Smooth muscle cell (in vitro differentiated cells): ENCODE data around the gene RALA. TPM values are rescaled to one million over a fixed set of nuclear protein-coding genes. Genes with fewer than 3 reads are reported as not detected.
A peak's percentile ranks its signal among the peaks of the same experiment; 100 is the strongest.

Experiments
- DNase-seq: peaks from one replicate; lab custom pipeline; 2025; ENCODE audit not compliant: unreplicated experiment; lab: John Stamatoyannopoulos, UW
- H2AFZ ChIP-seq: fragments of 200-600 bp; sonication (generic); 2 replicates; pipeline ENCODE4 v1.6.0; 2016; ENCODE audit warnings: antibody characterized with exemption, low read depth, mild to moderate bottlenecking
- H3F3A ChIP-seq: fragments of 200-600 bp; sonication (generic); 2 replicates; pipeline ENCODE4 v1.6.0; 2017; ENCODE audit warnings: antibody characterized with exemption, low read depth
- H3K27ac ChIP-seq: fragments of 200-600 bp; sonication (generic); 2 replicates; pipeline ENCODE4 v1.5.1; 2016; ENCODE audit warnings: low read depth, mild to moderate bottlenecking
- H3K27me3 ChIP-seq: fragments of 200-600 bp; sonication (generic); 2 replicates; pipeline ENCODE4 v1.6.1; 2016; ENCODE audit warnings: low read depth, mild to moderate bottlenecking
- H3K36me3 ChIP-seq: fragments of 200-600 bp; sonication (generic); 2 replicates; pipeline ENCODE4 v1.5.1; 2016; ENCODE audit warnings: low read depth
- H3K4me1 ChIP-seq: fragments of 200-600 bp; sonication (generic); 2 replicates; pipeline ENCODE4 v1.5.1; 2016; ENCODE audit warnings: low read depth
- H3K4me2 ChIP-seq: fragments of 200-600 bp; sonication (generic); 2 replicates; pipeline ENCODE4 v1.6.0; 2016; ENCODE audit warnings: mild to moderate bottlenecking
- H3K4me3 ChIP-seq: fragments of 200-600 bp; sonication (generic); 2 replicates; pipeline ENCODE4 v1.5.1; 2016; ENCODE audit warnings: mild to moderate bottlenecking
- H3K79me2 ChIP-seq: fragments of 200-600 bp; sonication (generic); 2 replicates; pipeline ENCODE4 v1.6.0; 2016; ENCODE audit warnings: low read depth, mild to moderate bottlenecking
- H3K9ac ChIP-seq: fragments of 200-600 bp; sonication (generic); 2 replicates; pipeline ENCODE4 v1.6.0; 2016; ENCODE audit warnings: low read depth
- H3K9me3 ChIP-seq: fragments of 200-600 bp; sonication (generic); replicated peaks from 2 replicates; pipeline ENCODE4 v1.5.1; 2016; ENCODE audit warnings: low read depth
- H4K20me1 ChIP-seq: fragments of 200-600 bp; sonication (generic); 2 replicates; pipeline ENCODE4 v1.6.0; 2016; ENCODE audit warnings: low read depth
- CTCF ChIP-seq: fragments of 200-600 bp; sonication (generic); IDR thresholded peaks from 2 replicates; pipeline ENCODE4 v1.5.1; 2017; ENCODE audit warnings: borderline replicate concordance, mild to moderate bottlenecking, antibody characterized with exemption; ENCODE audit not compliant: insufficient read depth, poor library complexity, severe bottlenecking
- WGBS: methylation state at CpG from one replicate; pipeline ENCODE4 v1.1.7; 2016; ENCODE audit warnings: low lambda C conversion rate; 5-methylcytosine and 5-hydroxymethylcytosine counted together
- polyA plus RNA-seq: library from polyadenylated mRNA; unstranded; fragments of >200 nt; fragmentation: Nextera tagmentation; extraction: Ambion mirVana; gene quantifications from 2 replicates; pipeline ENCODE4 v1.2.1, GENCODE V29; 2016
- total RNA-seq: library from RNA; depleted of rRNA; stranded (reverse); fragments of >200 nt; gene quantifications from 2 replicates; pipeline ENCODE4 v1.2.3, GENCODE V29; 2014

RALA gene
- total and polyA plus RNA-seq, 2 experiments from 2014 or later: 19.5 to 42.8 TPM

- H3K4me3 ChIP-seq: peak overlapping the region; percentile 87
- H3K4me2 ChIP-seq: peak overlapping the region; percentile 97
- WGBS: under 1% methylated on average over 20 of the region's 68 CpGs
- peaks cover 53% of the 10 kb centered on the region for H3K79me2 ChIP-seq
- H4K20me1 ChIP-seq: peaks cover 48% of the 10 kb centered on the region
- H3K9ac ChIP-seq: peak overlapping the region; percentile 97
- no peaks in the 10 kb centered on the region for H3K36me3 ChIP-seq
- no peaks in the 10 kb centered on the region for H3K27me3 ChIP-seq
- peaks cover 7% of the 10 kb centered on the region for H3F3A ChIP-seq
- H3K4me1 ChIP-seq: peaks cover 25% of the 10 kb centered on the region
- H2AFZ ChIP-seq: peak overlapping the region; percentile 70
- TF ChIP-seq CTCF: no peak
- H3K9me3 ChIP-seq: no peaks in the 10 kb centered on the region
- peak overlapping the region; percentile 98 for H3K27ac ChIP-seq
- DNase-seq: no peak
Measured at GRCh38 chr7:39623732-39624441, 515 bp downstream of the RALA start.

- no peak for DNase-seq
- Histone ChIP-seq H3K4me2 (peak overlapping the region; percentile 97), H3K4me3 (peak overlapping the region; percentile 87), H3K27ac (peak overlapping the region; percentile 98), H3K4me1 (peaks cover 25% of the 10 kb centered on the region), H3K27me3 (no peaks in the 10 kb centered on the region), H2AFZ (peak overlapping the region; percentile 70), H4K20me1 (peaks cover 53% of the 10 kb centered on the region), H3F3A (peaks cover 7% of the 10 kb centered on the region), H3K36me3 (no peaks in the 10 kb centered on the region), H3K9me3 (no peaks in the 10 kb centered on the region), H3K9ac (peak overlapping the region; percentile 97), H3K79me2 (peaks cover 58% of the 10 kb centered on the region)
- no peak for TF ChIP-seq CTCF
- WGBS: 1% methylated on average over 7 of the region's 7 CpGs
Measured at GRCh38 chr7:39624442-39624807, 1.1 kb downstream of the RALA start.

- peaks cover 7% of the 10 kb centered on the region for H3F3A ChIP-seq
- H3K4me3 ChIP-seq: peak overlapping the region; percentile 87
- no peak for TF ChIP-seq CTCF
- peaks cover 55% of the 10 kb centered on the region for H4K20me1 ChIP-seq
- no peaks in the 10 kb centered on the region for H3K9me3 ChIP-seq
- peaks cover 25% of the 10 kb centered on the region for H3K4me1 ChIP-seq
- peak overlapping the region; percentile 97 for H3K4me2 ChIP-seq
- H3K27ac ChIP-seq: no peak overlapping the region
- H3K9ac ChIP-seq: peak overlapping the region; percentile 97
- no peak for DNase-seq
- H3K36me3 ChIP-seq: no peaks in the 10 kb centered on the region
- WGBS: 61% methylated on average over 5 of the region's 5 CpGs
- no peak overlapping the region for H2AFZ ChIP-seq
- peaks cover 65% of the 10 kb centered on the region for H3K79me2 ChIP-seq
- H3K27me3 ChIP-seq: no peaks in the 10 kb centered on the region
Measured at GRCh38 chr7:39624935-39625694, 1.7 kb downstream of the RALA start.
